GM19455 (cell line): ENCODE results near the gene EPB41L2.
"Not testable (repeated sequence)": the region's sequence is repeated elsewhere in the genome, so short reads cannot be mapped to it uniquely, and the experiment has no call there.

Source experiments
- ATAC-seq: cut with Tn5 transposase; IDR thresholded peaks from one replicate; pipeline ENCODE4 v1.9.1; 2021; ENCODE audit not compliant: unreplicated experiment

The EPB41L2 gene

DNA sequence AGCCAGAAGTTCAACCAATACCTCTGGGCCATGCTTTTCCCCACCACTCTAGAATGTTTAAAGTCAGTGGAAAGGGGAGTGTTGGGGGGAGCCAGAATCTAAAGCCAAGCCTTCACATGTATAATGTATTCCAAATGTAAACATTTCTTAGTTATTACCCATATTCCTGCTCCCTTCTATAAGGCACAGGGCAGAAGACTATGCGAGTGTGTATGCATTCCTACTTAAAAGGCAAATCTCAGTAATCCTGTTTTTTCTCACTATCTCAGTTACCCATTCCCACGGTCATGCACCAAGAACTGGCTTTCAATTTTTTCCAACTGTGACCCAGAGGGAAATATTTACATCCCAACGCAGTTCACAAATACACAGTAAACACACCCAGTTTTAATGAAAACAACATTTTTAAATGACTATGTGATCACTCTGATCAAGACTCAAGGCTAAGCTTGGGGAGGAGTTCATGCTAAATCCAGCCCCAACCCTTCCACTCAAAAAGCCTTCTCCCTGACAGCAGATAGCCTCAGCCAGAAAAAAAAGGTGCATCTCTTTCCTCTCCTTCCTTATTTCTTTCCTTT, 57.5 kb downstream of the EPB41L2 start:
- no peak for ATAC-seq

DNA sequence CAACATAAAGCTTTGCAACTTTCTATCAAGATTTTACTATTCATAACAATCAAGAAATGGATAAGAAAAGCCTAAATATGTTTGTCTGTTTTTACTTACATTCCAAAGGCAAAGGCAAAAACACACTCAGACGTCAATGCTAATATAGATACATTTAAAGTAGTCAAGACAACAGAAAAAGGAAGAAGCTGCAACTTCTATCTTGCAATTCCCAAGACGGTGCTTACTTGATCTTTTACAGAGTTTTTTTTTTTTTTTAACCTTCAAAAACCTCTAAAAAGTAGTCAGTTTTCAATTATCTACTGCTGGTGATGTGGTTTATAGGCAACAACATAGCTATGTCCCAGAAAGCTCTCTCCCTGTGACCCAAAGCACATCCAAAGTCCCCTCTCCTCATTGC, 58.1 kb downstream of the EPB41L2 start:
- ATAC-seq: no peak

DNA sequence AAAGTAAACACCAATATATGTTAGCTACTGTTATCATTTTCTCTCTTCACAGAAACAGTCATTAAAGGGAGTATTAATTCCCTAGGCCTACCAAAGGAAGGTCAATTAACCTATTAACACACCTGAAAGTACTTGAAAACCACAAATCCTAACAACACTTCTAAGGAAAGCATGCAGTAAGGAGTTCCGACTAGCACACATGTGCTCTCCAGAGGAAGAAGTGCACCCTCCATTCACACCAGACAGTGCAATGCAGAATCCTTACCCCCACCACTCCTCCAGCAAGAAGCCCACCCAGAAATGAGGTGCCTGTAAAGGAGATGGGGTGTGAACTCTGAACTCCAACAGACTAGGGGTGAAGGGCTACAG, 58.7 kb downstream of the EPB41L2 start:
- no peak for ATAC-seq

DNA sequence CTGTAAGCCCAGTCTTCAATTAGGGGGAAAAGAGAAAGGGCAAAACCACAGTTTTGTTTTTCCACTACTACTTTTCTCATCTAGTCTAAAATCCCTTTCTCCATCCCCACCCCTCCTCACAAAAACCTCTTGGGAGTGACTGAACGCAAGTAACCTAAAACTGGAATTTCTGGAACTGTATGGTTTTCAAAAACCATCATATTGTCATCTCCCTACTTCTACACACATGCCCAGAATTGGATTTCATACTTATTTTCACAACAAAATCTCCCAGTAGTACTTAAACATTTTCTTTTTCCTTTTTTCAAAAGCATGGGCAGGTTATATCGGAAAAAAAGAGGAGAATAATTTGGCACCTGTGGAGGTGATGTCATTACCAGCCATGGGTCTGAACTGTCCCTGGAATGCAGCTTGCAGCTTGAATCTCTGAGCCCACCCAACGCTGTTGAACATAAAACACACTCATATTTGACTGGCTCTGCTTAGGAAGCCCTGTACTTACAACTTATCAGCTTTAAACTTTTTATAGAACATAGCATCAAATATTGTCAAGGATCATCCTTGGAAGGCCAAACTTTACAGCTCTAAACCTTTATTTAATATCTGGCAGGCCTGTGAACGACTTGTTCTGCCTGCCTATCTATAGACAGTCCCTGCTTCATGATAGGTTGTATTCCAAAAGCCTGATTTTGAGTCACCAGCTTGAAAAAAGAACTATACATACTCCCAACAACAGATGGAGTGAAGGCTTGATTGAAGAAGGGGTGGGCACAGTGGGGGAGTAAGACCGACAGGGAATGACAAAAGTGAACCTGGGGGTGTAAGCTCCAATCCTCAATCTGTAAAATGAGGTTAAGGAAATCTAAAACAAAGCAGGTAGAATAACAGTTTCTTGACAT, 59.3 kb downstream of the EPB41L2 start:
- no peak for ATAC-seq

DNA sequence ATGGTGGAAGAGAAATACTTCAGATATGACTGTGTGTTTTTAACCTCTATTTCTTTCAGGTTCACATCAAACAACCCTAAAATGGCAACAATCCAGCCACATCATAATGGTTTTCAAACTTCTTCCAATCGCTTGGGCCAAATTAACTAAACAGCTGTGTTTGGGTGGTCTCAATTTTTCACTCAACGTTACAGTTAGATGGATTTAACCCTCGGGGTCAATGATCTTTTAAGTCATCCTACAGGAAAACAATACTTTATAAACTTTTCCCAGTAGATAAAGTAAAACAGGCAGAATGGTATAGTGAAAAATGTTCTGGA, 60.4 kb downstream of the EPB41L2 start:
- ATAC-seq: no peak

DNA sequence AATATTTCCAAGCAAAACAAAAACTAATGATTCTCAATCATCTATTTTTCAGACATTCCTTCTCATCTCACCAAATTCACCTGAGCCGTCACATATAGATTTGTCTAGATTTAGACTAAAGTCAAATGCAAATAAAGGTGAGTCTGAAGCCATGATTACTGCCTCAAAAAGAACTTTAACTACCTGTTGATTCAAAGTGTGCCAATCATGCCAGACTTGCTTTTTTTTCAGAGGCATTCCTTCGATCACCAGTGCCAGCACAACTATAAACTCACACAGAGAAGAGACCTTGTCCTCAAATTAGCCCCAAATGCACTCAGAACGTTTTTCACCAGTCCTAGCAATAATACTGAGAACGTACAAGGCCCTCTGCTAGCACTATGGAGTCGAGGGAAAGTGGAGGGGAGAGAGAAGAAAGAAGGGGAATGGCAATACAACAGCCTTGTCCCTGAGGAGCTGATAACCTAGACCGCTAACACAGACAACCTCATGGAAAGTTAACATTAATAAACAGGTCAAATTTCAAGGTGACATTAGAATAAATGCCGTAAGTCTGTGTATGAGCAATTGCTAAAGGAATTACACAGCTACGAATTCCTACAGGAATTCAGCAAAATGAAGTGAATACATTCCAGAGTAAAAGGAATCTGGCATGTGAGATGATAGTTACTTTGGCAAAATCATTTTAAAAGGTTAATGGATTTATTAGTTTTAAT, 60.9 kb downstream of the EPB41L2 start:
- no peak for ATAC-seq

DNA sequence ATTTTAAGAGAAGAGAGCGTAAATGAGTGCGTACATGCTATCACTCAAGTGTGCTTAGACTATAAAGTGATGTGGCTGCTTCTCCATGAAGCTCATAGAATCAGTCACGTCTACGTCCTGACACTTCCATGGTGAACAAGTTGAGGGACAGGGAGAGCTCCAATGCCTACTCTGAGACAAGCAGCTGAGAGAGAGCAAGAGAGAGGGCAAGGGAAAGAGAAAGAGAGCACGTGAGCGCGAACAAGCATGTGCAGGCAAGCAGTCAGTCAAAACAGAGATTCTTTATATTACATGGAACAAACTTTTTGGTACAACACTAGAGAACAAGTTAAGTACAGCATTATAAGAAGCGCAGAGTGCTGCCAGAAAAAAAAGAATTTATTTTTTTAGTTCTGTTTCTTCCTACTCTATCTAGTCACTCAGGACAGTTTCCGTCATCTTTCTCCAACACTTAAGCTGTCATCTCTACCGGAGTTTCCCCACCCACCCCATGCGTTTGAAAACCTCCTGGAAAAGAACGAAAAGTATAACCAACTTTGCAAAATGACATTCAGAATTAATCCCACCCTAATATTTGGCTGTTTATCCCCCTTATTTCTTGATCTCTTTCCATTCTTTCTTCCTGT, 61.8 kb downstream of the EPB41L2 start:
- no peak for ATAC-seq

DNA sequence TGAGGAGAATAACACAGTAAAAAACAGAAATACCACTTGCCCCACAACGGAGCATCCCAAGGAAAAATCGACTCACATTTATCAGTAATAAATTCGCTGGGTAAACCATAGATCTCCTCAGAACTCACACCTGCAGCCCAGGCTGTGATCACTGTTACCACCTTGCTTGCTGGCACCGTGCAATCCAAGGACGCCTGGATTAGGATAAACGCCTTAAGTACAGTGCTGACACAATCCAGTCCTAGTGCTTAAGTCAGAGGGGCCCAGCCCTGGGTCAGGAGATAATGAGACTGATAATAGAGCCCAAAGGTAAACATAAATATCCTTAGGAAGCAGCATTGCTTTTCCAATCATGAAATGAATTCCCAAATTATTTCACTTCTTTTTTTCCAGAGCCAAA, 62.5 kb downstream of the EPB41L2 start:
- ATAC-seq: no peak

DNA sequence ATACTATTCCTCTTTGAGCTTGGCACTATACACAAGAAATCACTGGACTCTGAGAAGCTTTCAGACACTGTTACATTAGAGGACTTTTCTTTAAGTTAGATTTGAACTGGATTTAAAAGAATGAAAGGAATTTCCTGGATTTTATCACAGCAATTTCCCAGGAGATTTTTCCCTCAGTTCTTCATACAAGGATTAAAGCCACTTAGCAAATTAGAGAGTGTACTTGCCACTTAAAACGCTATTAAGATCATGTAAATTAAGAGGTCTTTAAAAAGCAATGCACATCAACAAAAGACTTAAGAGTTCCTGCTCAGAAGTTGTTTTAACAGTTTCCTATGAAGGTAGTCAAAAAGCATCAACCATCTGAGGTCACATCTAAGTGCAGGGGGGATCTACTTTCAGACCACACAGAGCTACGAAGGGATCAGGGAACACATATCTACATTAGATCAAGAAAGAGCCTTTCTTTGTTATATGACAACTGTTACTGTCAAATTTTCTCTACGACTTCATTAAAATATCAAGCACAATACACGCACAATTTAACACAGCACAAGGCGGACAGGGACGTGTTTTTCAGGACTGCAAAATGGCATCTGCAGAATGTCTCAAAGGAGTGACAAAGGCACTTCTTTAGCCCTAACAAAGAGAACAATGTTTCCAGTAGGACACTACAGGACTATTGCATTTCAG, 65.8 kb downstream of the EPB41L2 start:
- no peak for ATAC-seq

DNA sequence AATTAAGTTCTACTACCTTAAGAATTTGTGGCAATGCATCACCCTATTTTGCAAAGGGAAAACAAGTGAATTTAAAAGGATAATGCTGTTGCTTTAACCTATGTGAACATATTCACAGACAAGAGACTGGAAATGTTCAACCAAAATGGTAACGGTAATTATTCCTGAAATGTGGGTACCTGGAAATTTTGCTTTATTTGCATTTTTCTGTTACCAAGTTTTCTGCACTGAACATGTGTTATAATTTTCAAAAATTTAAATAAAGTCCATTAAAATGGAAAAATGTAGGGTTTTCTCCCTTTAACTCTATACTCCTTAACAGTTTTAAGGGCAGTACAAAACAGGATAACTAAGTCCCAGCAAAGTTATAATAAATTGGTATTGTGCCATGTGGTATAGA, 66.4 kb downstream of the EPB41L2 start:
- no peak for ATAC-seq

DNA sequence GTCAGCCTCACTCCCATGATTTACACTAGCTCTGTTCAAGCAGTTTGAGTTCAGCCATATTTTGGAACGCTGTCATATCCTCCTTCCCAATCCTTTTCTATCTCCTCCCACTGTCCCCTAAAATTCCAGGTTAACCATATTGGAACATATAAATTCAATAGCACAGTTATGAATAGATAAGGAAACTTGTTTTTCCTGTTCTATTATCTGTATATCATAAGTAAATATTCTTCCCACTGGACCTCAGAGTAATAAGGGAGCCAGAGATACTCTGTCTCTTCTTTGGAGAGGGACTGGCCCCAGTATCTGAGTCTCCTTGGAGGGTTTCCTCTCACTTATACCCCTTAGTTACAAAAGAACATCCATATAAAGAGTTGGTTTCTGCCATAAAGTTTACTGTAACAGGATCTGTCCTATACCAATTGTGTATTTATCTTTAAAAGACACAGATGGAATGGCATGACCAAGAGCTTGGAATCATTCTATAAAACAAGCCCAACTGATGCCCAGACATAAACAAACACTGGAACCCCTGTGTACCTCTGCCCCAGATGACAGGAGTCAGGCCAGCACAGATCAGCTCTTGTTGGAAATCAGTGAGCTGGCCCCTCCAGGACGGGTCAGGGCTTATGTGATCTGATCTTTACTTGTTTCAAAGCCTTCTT, 67.1 kb downstream of the EPB41L2 start:
- ATAC-seq: no peak

DNA sequence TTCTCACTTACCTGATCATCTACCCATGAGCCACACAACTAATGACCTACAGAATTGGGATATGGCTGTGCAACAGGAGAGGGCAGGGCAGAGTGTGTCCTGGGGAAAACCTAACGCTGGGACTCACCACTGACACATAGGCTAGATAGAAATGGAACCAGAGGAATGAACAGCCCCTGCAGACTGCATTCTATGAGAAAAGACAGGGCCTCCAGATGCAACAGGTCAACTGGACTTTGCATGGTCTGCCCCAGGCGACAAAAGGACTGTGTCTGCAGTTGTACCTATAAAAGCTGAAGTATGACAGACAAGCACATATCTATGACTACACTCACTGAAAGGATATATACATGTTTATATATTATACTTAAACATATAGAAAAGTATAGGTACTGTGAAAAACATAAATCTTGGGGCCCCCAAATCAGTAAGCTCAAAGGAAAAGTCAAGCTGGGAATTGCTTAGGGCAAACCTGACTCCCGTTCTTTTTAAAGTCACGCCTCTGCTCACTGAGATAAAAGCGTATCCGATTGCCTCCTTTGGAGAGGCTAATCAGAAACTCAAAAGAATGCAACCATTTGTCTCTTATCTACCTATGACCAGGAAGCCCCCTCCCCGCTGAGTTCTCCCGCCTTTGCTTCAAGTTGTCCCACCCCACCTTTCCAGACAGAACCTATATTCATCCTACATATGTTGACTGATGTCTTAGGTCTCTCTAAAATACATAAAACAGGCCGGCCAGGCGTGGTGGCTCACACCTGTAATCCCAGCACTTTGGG, 68.5 kb downstream of the EPB41L2 start:
- no peak for ATAC-seq

DNA sequence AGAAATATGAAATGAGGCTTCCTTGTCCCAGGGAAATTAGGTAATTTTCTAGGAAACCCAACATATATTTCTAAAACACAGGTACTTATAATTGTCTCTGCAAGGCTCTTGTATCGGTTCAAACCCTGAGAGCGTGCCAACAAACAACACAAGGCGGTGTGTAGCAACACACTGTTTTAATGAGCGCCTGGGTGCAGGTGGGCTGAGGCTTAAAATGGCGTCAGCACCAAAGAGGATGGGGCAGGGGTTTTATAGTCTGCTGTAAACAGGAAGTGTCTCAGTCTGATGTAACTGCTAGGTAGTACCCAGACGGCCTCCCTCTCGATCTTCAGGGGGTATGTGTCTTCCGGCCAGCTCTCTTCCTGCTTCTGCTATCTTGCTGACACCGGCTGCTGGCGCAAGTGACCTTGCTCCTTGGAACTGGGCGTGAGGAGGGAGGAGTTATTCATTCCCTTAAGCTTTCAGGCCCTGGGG, 69.7 kb downstream of the EPB41L2 start:
- no peak for ATAC-seq

DNA sequence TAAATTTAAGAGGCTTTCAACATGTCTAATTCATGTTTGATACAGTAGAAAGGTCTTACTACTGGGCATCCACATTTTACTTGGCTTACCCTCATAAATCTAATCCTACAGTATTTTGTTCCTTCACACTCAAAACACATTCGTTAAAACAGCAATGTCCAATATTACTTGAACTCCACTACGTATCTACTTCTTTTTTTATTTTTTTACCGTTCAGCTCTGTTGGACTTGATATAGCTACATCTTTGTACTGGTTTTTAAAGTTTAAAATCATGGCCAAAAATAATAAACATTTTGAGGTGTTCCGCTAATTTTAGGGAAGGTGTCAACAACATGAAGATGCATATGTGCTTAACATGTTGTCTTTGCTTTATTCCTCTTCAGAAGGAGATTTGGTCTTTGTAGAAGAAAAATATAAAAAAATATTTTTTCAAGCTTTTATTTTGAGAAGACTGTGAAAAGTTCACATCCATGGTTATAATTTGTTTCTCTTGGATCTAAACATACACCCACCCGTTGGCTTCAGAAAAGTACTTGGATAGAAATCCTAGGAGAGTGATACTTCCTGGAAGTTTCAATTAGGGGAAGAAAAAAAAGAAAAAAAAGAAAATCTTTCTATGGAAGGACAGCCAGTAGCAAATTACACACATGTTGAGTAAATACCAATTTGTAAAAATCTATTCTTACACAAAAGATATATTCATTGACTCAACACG, 71.5 kb downstream of the EPB41L2 start:
- ATAC-seq: no peak

DNA sequence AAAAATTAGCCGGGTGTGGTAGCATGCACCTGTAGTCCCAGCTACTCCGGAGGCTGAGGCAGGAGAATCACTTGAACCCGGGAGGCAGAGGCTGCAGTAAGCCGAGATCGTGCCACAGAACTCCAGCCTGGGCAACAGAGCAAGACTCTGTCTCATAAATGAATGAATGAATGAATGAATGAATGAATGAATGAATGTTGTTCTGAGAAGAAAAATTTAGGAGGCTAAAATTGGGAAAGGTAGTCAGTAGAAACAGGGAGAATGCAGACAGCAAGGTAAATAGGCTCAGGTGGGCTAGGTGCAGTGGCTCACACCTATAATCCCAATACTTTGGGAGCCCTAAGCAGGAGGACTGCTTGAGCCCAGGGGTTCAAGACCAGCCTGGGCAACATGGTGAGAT, 75.5 kb downstream of the EPB41L2 start:
- not testable (repeated sequence) for ATAC-seq

DNA sequence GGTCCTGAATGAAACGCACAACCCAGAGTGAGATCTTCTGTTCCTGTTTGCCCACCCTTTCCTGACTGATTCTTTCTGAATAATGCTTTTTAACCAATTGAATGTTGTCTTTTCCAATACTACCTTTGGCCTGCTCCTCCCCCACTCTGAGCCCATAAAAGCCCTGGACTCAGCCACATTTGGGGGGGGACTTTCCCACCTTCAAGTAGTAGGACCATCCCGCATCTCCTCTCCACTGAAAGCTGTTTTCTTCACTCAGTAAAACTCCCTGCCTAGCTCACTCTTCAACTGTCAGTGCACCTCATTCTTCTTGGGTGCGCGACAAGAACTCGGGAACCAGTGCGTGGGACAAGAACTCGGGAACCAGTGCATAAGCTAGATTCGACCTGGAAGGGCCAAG, 77.9 kb downstream of the EPB41L2 start:
- ATAC-seq: no peak

DNA sequence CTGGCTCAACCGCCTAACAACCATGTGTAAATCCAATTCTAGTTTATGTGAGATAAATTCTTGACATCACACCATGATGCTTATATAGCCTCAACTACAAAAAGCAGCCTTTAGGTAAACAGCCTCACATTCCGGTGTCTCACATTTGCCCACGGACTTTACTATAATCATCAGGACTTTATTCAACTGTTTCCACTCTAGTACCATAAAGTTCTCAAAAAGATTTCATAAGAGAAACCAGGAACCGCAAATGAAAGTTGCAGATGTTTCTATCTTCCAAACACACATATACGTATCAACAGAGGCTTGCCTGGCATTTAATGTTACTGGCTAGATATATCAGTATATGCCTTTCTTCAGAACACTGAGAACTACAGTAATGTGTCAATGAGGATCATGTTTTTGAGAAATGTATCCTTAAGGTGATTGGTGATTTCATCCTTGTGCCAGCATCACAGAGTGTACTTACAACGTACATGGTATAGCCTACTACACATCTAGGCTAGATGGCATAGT, 80.0 kb downstream of the EPB41L2 start:
- ATAC-seq: no peak

DNA sequence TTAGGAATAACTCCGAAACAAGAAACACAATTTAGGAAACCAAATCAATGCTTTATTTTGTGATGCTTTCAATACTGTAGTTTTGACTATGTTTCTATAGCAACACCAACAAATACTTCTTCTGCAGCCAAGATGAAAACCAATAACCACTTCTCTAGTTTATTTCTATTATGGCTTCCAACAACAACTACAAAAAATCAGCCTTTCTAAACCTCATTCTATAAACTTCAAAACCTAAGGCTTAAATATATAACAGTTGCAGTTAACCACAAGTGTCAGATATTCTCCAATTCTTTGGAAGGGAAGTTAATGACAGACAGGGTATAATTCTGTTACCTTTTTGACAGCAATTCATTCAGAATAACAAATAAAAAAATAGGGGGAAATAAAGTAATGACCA, 80.9 kb downstream of the EPB41L2 start:
- ATAC-seq: no peak

DNA sequence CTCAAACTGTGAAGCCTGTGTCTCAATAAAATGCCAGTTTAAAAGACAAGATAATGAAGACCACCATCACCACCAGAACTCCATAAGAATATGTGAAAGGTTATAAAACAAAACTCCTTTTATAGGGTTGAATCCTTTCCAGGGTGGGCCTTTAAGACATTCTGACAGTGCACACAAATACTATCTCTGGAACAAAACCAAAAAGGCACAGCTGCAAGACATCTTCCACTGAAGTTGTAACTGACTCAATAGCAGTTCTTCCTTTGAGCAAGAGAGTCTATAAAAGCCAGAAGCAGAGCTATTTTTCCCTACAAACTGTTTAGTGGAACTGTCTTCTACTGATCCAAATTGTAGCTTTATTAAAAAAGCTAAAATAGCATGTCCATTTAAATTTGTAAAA, 81.6 kb downstream of the EPB41L2 start:
- no peak for ATAC-seq
